HL-60/S4 treated with retinoic acid at 250 ng/mL for 4 days and 3 days (cell line): ENCODE results near the gene XDH.

Source experiments
- in situ Hi-C: fragments of 300-500 bp; cut with MboI; formaldehyde crosslinking; loops from 2 replicates; pipeline ENCODE4 v1.7.0; 2022; ENCODE audit warnings: low sequenced_read_pairs

XDH gene

DNA sequence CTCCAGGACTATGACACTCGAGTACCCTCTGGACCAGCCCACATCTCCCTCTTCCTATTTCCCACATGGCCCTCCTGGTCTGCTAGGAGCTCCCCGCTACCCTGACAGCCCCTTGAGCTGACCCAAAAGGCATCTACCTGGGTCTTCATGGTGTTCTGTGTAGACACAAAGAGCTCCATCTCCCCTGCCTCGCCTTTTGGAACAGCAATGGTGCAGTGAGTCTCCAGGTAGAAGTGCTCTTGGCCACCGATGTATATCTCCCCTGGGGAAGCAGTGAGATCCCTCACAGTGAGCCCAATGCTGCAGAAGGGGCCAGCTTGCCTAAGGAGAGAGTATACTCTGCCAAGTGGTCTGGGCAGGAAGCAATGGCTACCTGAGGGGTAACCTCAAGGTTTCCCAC, 47.8 kb downstream of the XDH start:
- in situ Hi-C loops: no loop called here

DNA sequence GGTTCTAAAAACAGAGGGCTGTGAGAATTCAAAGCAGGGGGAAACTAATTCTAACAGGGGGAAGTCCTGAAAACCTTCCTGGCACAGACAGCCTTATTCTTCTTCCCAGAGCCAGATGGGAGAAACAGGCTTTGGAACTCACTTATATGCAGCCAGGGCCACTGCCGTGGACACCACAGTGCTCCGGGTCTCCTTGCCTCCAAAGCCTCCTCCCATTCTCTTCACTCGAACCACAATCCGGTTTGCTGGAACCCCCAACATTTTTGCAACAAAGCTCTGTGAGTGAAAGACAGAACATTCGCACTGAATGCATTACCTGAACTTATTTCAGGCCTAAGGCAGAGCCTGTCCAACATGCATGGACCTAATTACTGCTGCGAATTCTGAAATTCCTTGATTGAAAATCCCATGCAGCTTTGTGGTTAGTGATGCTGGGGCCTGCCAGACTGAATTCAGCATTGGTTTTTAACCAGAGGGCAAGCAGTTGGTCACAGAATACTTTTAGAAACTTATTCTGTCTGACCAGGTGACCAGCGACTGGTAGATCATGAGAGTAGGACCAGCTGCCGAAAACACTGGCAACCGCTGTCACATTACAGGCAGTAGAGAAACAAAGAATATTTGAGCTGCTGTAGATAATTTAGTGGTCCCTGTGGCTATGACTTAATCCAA, 48.6 kb downstream of the XDH start:
- in situ Hi-C loops: no loop called here

DNA sequence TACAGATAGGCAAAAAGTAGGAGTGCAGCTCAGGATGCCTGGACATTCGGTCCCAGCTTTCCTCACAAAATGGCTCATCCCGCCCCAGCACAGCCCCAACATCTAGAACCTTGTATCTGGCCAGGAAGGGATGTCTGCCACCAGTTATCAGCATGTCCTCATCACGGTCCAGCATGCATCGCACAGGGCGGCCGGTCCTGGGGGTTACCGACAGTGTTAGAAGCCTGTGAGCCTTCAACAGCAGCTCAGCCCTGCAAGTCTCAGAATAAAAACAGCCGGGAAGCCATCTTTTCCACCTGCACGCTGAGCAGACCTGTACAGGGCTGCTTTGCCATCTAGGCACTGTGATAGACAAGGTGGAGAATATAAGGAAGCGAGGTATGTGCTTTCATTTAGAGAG, 49.2 kb downstream of the XDH start:
- in situ Hi-C loops: no loop called here

DNA sequence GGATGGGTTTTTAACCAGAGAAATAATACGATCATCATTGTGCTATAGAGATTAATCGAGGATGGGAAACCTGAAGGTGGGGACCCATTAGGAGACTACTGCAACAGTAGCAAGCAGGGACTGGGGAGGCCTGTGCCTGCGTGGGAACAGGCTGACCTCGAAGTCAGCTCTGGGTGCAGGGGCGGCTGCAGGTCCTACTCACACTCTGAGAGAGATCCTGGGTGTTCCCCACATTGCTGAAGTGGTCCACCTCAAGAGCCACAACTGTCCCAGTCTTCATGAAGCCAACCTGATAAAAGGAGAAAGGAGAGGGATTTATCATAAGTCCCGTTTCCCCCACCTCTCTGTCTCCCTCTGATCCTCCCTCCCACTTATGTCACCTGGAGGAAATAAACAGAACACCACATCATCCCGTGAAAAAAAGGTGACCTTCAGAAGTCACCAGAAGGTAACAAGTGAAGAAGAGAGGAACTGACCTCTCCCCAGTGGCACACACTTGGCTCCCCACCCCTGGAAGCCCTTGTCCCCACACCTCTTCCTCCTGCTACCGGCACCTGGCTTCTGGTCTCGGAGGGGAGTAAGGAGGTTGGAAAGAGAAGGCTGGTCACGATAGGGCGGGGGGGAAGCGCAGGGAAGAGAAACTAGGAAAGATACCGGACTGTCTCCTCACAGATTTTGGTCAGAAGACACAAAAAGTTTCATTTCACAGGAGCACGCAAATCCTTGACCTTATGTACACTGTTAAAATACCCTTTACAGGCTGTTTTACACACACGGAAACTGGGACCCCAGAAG, 50.4 kb downstream of the XDH start:
- in situ Hi-C loops: no loop called here

DNA sequence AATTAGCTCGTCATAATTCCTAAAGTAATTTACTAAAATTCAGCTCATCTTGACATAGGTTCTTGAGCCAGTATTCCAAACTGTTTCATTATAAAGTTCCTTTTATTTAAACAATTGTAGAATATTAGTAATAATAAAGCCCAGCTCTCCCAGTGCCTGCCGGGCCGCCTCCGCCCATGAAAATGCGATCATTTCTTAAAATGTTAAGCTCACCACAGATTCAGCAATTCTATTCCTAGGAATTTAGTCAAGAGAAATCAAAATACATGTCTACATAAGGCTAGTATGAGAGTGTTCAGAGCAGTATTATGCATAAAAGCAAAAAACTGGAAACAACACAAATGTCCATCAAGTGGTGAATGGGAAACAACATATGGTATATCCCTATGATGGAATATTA, 52.0 kb downstream of the XDH start:
- in situ Hi-C loops: no loop called here

DNA sequence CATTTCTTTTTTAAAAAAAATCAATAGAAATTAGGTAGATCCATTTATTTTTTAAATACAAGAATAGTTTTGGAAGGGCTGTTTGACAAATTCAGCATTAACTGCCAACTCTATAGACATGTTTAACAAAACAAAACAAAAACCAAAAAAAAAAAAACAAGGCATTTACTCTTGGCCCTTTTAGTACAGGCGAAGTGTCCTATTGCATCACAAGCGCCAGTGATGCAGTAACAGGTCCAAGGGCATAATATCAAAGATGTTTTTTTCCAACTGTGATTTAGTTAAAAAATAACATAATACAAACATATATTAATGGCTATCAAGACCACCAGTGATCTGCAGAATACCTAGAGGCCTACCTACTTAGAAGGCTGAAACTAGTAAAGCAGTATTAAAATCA, 55.3 kb downstream of the XDH start:
- in situ Hi-C loops: no loop called here

DNA sequence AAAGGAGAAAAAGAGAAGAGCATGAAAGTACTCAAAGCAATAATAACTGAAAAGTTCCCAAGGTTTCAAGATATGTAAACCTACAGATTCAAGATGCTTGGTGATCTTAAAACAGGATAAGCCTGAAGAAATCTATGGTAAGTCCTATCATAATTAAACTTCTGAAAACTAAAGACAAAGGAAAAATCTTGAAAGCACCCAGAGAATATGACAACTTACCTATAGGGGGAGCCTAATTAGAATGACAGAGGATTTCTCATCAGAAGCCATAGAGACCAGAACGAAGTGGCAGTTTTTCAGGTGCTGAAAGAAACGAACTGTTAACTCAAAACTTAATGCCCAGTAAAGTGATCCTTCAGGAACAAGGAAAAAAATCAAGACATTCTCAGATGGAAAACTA, 59.7 kb downstream of the XDH start:
- in situ Hi-C loops: no loop called here

DNA sequence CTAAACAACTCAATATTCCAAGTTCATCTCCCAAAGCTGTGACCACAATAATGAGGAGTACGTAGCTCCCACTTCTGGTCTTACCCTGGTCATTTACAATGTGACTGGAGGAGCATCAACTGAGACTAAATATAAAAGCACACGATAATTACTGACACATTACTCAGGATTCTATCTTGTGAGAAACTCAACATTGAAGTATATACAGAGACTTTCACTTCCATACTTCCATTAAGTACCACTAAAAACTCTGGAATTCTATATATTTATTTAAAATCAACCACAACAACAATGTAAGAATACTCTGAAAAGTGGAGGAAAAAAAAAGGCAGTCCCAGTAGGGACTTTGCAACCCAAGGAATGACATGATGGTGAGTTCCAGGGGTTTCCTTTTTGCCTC, 61.4 kb downstream of the XDH start:
- in situ Hi-C loops: no loop called here

DNA sequence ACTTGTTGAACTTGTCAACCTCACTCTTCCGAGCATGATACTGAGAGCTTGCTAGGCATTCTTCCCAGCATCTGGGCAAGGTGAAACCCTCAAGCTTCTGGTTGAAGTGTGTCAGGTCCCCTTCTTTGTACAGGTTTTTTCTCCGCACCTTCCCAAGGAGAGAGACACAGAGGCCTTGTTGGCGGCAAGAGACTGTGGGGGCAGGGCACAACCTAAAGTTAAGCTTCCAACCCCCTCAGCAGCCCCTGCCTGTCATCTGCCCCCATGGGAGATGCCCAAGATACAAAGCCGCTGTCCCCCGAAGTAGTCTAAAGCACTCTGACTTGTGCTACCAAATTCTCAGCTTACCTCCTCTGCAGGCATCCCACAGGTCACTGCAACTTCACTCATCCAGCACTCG, 64.9 kb downstream of the XDH start:
- in situ Hi-C loops: loop anchor here (25.0 kb wide), 1 partner anchor 1187 kb away; no protein-coding TSS in a partner anchor

DNA sequence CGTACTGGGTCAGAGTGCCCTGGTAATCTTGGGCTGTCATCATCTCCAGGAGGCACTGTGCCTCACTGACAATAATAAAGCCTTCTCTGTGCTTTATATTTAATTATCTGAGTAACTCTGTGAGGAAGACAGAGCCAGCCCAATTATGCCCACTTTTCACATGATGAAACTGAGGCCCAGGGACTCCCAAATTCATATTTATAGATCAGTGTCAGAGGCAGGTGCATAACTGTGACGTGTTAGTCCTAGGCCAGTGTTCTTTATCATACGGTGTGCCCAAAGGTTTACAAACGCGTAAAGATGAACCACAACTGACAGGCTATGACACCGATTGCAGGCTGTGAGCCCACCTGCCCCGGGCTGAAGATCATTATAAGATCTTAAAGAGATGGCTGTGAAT, 65.4 kb downstream of the XDH start:
- in situ Hi-C loops: loop anchor here (25.0 kb wide), 1 partner anchor 1187 kb away; no protein-coding TSS in a partner anchor

DNA sequence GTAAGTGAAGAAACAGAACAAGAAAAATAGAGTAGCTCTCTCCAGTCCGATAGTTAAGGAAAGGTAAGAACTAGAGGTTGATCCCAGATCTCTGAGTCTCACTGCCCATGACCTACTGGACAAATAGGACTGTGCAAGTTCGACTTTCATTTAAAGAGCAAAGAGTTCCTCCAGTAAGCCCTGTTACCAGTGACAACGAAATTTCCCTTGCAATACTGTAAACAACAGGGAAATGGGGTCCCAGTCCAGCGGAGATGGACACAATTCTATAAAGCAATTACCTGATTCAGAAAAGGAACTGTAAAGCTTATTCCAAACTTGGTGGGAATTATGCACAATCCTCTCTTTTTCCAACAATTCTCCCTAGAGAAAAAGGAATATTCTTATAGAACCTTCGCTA, 65.9 kb downstream of the XDH start:
- in situ Hi-C loops: loop anchor here (25.0 kb wide), 1 partner anchor 1186 kb away; no protein-coding TSS in a partner anchor

DNA sequence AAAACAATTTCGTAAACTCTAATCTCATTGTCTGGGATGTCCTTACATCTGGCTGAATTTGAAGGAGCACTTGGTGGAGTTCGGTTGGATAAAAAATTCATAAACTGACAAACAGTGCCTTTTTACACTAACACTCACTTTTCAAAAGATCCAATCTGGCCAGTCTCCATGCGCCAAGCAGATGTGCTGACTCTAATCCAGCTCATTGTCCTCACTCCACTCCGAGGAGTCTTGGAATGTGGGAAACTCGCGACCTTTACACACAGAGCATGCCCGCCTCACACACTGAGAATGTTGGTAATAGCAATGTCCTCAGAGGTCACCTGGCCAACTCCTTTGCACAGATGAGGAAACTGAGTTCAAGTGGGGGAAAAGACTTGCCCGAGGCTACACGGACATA, 66.8 kb downstream of the XDH start:
- in situ Hi-C loops: loop anchor here (25.0 kb wide), 1 partner anchor 1185 kb away; no protein-coding TSS in a partner anchor

DNA sequence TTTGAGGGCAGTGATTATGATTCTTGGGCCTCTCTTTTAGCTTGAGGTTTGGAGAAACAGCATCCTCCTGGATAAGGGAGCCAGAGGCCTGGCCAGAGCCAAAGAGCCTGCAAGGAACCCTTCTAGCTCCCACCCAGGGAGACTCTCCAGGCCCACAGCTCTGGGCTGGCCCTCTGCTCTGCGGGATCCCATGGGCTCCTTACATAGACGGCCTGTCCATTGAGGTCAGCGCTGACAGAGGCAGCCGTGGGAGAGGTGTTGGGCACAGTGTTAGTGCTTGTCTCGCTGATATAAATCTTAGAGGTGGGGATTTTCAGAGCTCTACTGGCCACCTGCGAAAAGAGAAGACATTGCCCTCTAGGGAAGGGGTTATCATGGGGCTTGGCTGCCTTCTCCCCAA, 67.2 kb downstream of the XDH start:
- in situ Hi-C loops: loop anchor here (25.0 kb wide), 1 partner anchor 1185 kb away; no protein-coding TSS in a partner anchor

DNA sequence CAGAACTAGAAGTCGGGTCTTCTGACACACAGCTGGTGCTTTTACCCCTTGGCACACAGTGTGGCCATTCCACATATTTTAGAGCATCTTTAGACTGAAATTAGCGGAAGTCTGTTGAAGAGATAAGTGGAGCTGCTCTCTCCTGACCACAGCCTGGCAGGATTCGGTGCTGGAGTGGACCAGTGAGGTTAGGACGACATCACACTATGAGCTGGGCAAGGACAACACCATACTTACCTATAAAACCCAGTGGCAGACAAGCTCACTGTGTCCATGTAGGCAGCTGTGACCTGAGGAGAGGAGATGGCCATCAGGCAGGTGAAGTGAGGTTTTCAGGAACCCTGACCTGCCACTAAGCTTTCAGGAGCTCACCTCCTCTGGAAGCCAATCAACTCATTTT, 70.1 kb downstream of the XDH start:
- in situ Hi-C loops: loop anchor here (25.0 kb wide), 1 partner anchor 1182 kb away; no protein-coding TSS in a partner anchor

DNA sequence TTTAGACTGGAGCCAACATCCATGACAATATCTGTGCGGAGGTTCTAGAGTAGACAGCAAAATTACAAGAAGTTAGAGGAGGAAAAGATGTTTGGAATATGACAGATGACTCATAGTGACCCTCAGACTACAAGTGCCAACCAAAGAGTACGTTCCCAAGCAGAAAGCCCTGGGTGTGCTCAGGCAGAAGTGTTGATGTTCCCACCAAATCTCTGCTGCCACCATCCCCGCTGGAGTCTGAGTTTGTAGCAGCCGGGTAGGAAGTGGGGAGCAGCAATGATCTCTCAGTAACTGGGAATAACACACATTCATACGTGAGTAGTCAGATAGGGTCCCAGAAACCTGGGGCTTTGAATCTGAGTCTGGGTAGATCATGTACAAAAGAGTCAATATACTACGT, 73.2 kb downstream of the XDH start:
- in situ Hi-C loops: loop anchor here (25.0 kb wide), 1 partner anchor 1179 kb away; no protein-coding TSS in a partner anchor

DNA sequence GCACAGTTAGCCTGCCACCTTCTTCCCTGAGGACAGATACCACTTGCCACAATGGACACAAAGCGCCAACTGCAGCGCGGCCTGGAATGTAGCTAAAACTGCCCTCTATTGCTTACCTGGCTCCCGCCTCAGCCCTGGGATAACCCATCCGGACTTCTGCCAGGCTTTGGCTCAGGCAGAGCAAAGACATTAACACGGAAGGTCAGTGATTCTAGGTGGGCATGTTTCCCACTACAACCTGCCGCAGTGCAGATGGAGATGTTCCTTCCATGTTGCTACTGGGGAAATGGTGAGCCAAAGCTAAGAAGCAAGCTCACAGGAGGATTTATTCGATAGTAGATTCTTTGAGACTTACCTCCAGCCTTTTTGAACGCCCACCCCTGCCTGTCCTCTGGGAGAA, 74.8 kb downstream of the XDH start:
- in situ Hi-C loops: loop anchor here (10.0 to 25.0 kb wide), 2 partner anchors 625 to 1177 kb away; no protein-coding TSS in a partner anchor

DNA sequence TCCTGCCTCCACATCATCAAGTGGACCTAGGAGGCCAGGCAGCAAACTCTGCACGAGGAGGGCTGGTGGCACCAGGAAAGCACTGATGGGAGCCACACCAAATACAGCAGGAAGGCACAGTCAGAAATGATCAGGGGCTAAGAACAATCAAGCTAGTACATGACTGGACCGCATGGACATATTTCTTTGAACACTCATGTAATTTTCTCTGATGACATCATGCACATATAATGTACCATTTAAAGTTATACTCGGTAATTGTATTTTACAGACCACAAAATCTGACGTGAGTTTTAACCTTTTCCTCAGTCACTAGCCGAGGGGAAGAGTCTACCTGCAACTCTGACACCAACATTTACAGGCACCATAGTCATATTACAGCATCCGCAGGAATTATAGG, 76.7 kb downstream of the XDH start:
- in situ Hi-C loops: loop anchor here (10.0 to 25.0 kb wide), 2 partner anchors 623 to 1176 kb away; no protein-coding TSS in a partner anchor

DNA sequence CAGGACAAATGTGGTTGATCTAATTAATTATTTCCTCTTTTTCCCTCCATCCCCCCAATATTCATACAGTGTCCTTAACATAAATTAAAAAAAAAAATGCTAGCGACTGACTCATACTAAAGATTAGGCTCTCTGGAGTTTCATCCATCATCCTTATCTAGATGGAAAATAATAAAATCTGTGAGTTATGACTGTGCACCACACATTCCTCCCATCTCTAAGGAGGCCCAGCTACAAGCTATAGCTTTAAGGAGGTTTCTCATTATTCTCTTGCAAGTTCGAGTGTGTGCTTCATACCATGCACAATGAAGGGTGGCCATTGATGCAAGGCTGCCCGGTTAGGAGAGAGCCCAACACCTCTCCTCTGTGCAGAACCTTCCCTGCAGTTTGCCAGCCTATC, 77.3 kb downstream of the XDH start:
- in situ Hi-C loops: loop anchor here (10.0 to 25.0 kb wide), 2 partner anchors 622 to 1175 kb away; no protein-coding TSS in a partner anchor

DNA sequence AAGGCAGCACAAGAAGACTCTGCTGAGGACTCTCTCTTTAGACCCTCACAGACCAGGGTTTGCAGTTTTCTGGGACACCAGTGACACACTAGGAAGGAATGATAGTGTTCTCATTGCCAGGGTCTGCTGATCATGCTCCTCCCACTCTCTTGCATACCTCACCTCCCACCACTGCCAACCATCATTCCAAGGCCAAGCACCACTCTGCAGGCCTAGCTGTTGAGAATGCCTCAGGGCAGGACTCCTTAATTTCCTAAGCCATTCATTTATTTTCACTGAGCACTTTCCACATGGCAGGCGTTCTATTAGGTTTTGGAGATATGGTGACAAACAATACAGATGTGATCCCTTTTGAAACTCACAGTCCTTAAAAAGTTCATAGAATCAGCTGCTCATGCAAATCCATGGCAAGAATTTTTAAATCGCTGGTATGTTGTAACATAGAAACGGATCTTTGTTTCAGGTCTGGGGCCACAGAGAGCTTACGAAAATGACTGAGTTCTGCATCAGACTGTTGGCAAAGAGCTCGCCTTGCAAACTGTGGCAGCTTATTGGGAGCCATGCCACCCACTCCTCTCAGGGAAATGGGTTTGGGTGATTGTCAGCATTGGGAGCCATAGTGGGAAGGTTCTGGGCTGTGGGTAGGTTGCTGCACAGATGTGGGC, 78.5 kb downstream of the XDH start:
- in situ Hi-C loops: loop anchor here (10.0 to 25.0 kb wide), 2 partner anchors 621 to 1174 kb away; no protein-coding TSS in a partner anchor

DNA sequence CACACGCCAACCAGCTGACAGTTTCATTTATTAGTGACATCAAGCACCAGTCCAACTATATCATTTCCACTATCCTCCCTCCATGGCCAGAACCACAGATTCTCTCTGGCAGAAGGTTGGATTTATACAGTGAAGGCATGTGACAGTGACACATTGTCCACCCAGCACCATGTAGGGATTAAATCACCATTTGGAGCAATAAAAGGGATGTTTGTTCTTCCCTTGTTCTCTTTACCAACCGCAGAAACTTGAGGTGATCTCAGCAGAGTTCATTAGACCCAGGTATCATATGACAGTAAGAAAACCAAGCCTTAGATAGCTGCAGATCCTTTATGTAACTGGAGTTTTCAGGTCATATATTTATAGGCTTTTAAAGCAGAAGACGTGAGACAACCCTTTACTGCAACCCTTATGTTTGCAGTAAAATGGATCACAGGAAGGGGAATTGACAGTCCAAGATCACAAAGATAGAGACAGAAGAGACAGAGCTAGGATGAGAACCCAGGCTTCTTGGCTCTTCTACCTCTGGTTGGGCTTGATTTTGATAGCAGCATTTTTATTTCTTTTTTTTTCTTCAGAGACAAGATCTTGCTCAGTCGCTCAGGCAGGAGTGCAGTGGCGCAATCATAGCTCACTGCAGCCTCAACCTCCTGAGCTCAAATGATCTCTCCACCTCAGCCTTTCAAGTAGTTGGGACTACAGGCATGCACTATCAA, 80.1 kb downstream of the XDH start:
- in situ Hi-C loops: loop anchor here (10.0 to 25.0 kb wide), 2 partner anchors 620 to 1172 kb away; no protein-coding TSS in a partner anchor
